Measurements from ENCODE around the gene SWAP70. TPM values are rescaled to one million over a fixed set of nuclear protein-coding genes. Genes with fewer than 3 reads are reported as not detected.

The SWAP70 gene
- total and polyA plus RNA-seq, 10 donors = 34.9 to 130 (median 108) TPM

GRCh38 chr11:9688716-9689511 is 25.0 kb downstream of the SWAP70 start:
- peaks cover 39 to 100% (median 95%) of the 10 kb centered on the region in 6 donors for H3K4me1 ChIP-seq
- DNase-seq = no peak
- peak overlapping the region; percentile 62 to 88 (median 77) for H3K27ac ChIP-seq
- TF ChIP-seq POLR2AphosphoS5 (IDR thresholded peaks at IDR 0.05) (peak in 1 of 3 donors; percentile 68), POLR2A (IDR thresholded peaks at IDR 0.05) (no peak), CTCF (IDR thresholded peaks at IDR 0.05 in 8 of 11, conservative IDR thresholded peaks at IDR 0.05 in 3 of 11) (no peak)
- no peaks in the 10 kb centered on the region for H3K9me3 ChIP-seq
- intact Hi-C loops (cut with DNase I; ENCODE audit: low total_unique reads) = no loop called here
- WGBS, 5 donors = 17 to 26% (median 23%) methylated on average over 7 of the region's 7 CpGs
- peak overlapping the region in 1 of 8 donors; percentile 22 for H3K4me3 ChIP-seq
- no peaks in the 10 kb centered on the region for H3K27me3 ChIP-seq (replicated peaks in 1 of 7)
- H3K36me3 ChIP-seq = peaks cover 0 to 20% (median under 1%) of the 10 kb centered on the region in 6 donors

GRCh38 chr11:9689721-9690120 is 25.8 kb downstream of the SWAP70 start:
- H3K27me3 ChIP-seq (replicated peaks in 1 of 7) = no peaks in the 10 kb centered on the region
- H3K4me3 ChIP-seq = no peak overlapping the region
- H3K9me3 ChIP-seq = no peaks in the 10 kb centered on the region
- no peak for DNase-seq
- TF ChIP-seq POLR2A (IDR thresholded peaks at IDR 0.05) (no peak), POLR2AphosphoS5 (IDR thresholded peaks at IDR 0.05) (no peak), CTCF (IDR thresholded peaks at IDR 0.05 in 8 of 11, conservative IDR thresholded peaks at IDR 0.05 in 3 of 11) (no peak)
- H3K4me1 ChIP-seq = peaks cover 42 to 100% (median 91%) of the 10 kb centered on the region in 6 donors
- 72 to 84% (median 81%) methylated on average over 5 of the region's 5 CpGs for whole genome bisulfite sequencing, 5 donors
- H3K36me3 ChIP-seq = peaks cover 0 to 28% (median 5%) of the 10 kb centered on the region in 6 donors
- intact Hi-C loops (cut with DNase I; ENCODE audit: low total_unique reads) = no loop called here
- peak overlapping the region; percentile 62 to 88 (median 77) for H3K27ac ChIP-seq

DNA sequence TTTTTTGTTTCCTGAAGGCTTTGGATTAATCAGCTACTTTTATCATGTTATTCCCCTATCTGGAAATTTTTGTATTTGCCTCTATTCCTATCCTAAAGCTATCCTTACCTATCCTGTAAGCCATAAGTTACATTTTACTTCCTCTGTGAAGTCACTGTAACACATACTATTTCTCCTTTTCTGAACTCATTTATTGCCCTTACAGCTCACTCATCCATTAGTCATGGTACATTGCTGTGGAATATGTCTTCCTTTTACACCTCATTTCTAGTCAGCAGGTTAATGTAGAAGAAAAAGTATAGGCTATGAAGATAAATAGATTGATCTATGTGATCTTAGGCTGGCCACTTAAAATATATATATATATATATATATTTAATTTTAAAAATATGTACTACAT is 28.0 kb downstream of the SWAP70 start:
- TF ChIP-seq POLR2AphosphoS5 (IDR thresholded peaks at IDR 0.05) (no peak), POLR2A (IDR thresholded peaks at IDR 0.05) (no peak), CTCF (IDR thresholded peaks at IDR 0.05 in 8 of 11, conservative IDR thresholded peaks at IDR 0.05 in 3 of 11) (no peak)
- DNase-seq = no peak
- intact Hi-C loops (cut with DNase I; ENCODE audit: low total_unique reads) = no loop called here
- H3K9me3 ChIP-seq = peaks cover 0 to 5% (median 0%) of the 10 kb centered on the region in 8 donors
- peaks cover 0 to 33% (median 19%) of the 10 kb centered on the region in 6 donors for H3K36me3 ChIP-seq
- H3K27ac ChIP-seq = peak overlapping the region; percentile 45 to 88 (median 77)
- no peaks in the 10 kb centered on the region for H3K27me3 ChIP-seq (replicated peaks in 1 of 7)
- H3K4me1 ChIP-seq = peaks cover 38 to 100% (median 76%) of the 10 kb centered on the region in 6 donors
- no peak overlapping the region for H3K4me3 ChIP-seq

- Histone ChIP-seq H3K36me3 (peaks cover 0 to 41% (median 22%) of the 10 kb centered on the region in 6 donors), H3K27me3 (replicated peaks in 1 of 7) (no peaks in the 10 kb centered on the region), H3K9me3 (peaks cover 0 to 5% (median 0%) of the 10 kb centered on the region in 8 donors), H3K4me1 (peaks cover 38 to 100% (median 76%) of the 10 kb centered on the region in 6 donors), H3K27ac (peak overlapping the region; percentile 45 to 88 (median 77)), H3K4me3 (peak overlapping the region in 1 of 8 donors; percentile 21)
- intact Hi-C loops (cut with DNase I; ENCODE audit: low total_unique reads) = no loop called here
- 28 to 47% (median 37%) methylated on average over 2 of the region's 2 CpGs for WGBS, 5 donors
- TF ChIP-seq POLR2A (IDR thresholded peaks at IDR 0.05) = no peak
- TF ChIP-seq CTCF (IDR thresholded peaks at IDR 0.05 in 8 of 11, conservative IDR thresholded peaks at IDR 0.05 in 3 of 11) = no peak
- TF ChIP-seq POLR2AphosphoS5 (IDR thresholded peaks at IDR 0.05) = no peak
- no peak for DNase-seq
These were observed 28.8 kb downstream of the SWAP70 start for GRCh38 chr11:9692691-9693090.

All from spleen (tissue), 11 donors.